Breast epithelium (tissue), 4 donors: Measurements from ENCODE around the gene CLGN. TPM values are rescaled to one million over a fixed set of nuclear protein-coding genes. Genes with fewer than 3 reads are reported as not detected.
"Not testable (repeated sequence)": the region's sequence is repeated elsewhere in the genome, so short reads cannot be mapped to it uniquely, and the experiment has no call there.

Experiments used
- DNase-seq, 2 donors: peaks; one replicate each; pipeline ENCODE4 v3.0.0-alpha.2; 2019; ENCODE audit warnings: low spot score in 2 of 2
- H3K27ac ChIP-seq, 2 donors: fragments of 200-600 bp; sonication (generic) in 1 of 2; one replicate each; pipeline ENCODE4 v1.5.1; 2016 to 2019; ENCODE audit warnings: mild to moderate bottlenecking in 1 of 2
- H3K27me3 ChIP-seq, 2 donors: fragments of 200-600 bp; sonication (generic) in 1 of 2; one replicate each; pipeline versions ENCODE4 v1.5.1 to v1.6.0; 2017 to 2019; ENCODE audit warnings: control low read depth in 1 of 2, mild to moderate bottlenecking in 1 of 2
- H3K36me3 ChIP-seq: fragments of 200-600 bp; one replicate; pipeline ENCODE4 v1.5.1; 2019
- H3K4me1 ChIP-seq, 2 donors: fragments of 200-600 bp; sonication (generic); one replicate each; pipeline ENCODE4 v1.5.1; 2016 to 2019; ENCODE audit warnings: control low read depth in 1 of 2
- H3K4me3 ChIP-seq, 3 donors: fragments of 200-600 bp; sonication (generic); 1 replicate in 2 of 3; 2 replicates in 1 of 3; pipeline ENCODE4 v1.5.1; 2016 to 2019; ENCODE audit warnings: mild to moderate bottlenecking in 3 of 3, moderate library complexity in 2 of 3
- H3K9me3 ChIP-seq, 2 donors: fragments of 200-600 bp; sonication (generic) in 1 of 2; one replicate each; pipeline ENCODE4 v1.5.1; 2016 to 2019; ENCODE audit warnings: control low read depth in 1 of 2
- CTCF ChIP-seq, 3 donors: fragments of 450-650 bp; IDR thresholded peaks; one replicate each; pipeline ENCODE4 v1.5.1; 2016 to 2017; ENCODE audit warnings: antibody characterized with exemption in 3 of 3, mild to moderate bottlenecking in 3 of 3, moderate library complexity in 3 of 3
- POLR2A ChIP-seq: fragments of 450-650 bp; IDR thresholded peaks from one replicate; pipeline ENCODE4 v1.6.1; 2016; ENCODE audit warnings: antibody characterized with exemption, mild to moderate bottlenecking, moderate library complexity
- POLR2AphosphoS5 ChIP-seq, 3 donors: sonication (generic); formaldehyde crosslinking; IDR thresholded peaks; one replicate each; pipeline ENCODE4 v1.6.1; 2017; ENCODE audit warnings: antibody characterized with exemption in 3 of 3
- intact Hi-C: fragments of 100-400 bp; cut with DNase I; formaldehyde crosslinking; loops from one replicate; pipeline ENCODE4 v1.15.1; 2023; ENCODE audit warnings: low total_unique reads
- total RNA-seq, 3 donors: library from RNA; depleted of rRNA; stranded (reverse); fragments of >200 nt; gene quantifications; one replicate each; pipeline ENCODE4 v1.1.0, GENCODE V29; 2016

Gene CLGN
- total RNA-seq, 3 donors from 2014 or later: 0.32 to 5.2 (median 1.6) TPM

GRCh38 chr4:140463614-140464013, 36.2 kb upstream of the CLGN start:
- no peak overlapping the region for H3K27ac ChIP-seq
- H3K4me1 ChIP-seq: no peaks in the 10 kb centered on the region
- intact Hi-C loops: no loop called here
- no peak for DNase-seq
- H3K27me3 ChIP-seq: no peaks in the 10 kb centered on the region
- no peaks in the 10 kb centered on the region for H3K36me3 ChIP-seq
- H3K4me3 ChIP-seq: no peak overlapping the region
- H3K9me3 ChIP-seq: no peaks in the 10 kb centered on the region
- TF ChIP-seq POLR2A (no peak), CTCF (IDR thresholded peaks at IDR 0.05) (no peak), POLR2AphosphoS5 (IDR thresholded peaks at IDR 0.05) (no peak)

- no peaks in the 10 kb centered on the region for H3K36me3 ChIP-seq
- no peak overlapping the region for H3K27ac ChIP-seq
- no peaks in the 10 kb centered on the region for H3K27me3 ChIP-seq
- intact Hi-C loops: no loop called here
- no peak for TF ChIP-seq POLR2A
- TF ChIP-seq POLR2AphosphoS5 (IDR thresholded peaks at IDR 0.05): no peak
- no peak for TF ChIP-seq CTCF (IDR thresholded peaks at IDR 0.05)
- H3K4me3 ChIP-seq: no peak overlapping the region
- no peak for DNase-seq
- H3K9me3 ChIP-seq: no peaks in the 10 kb centered on the region
- no peaks in the 10 kb centered on the region for H3K4me1 ChIP-seq
These were observed 35.7 kb upstream of the CLGN start for GRCh38 chr4:140463182-140463581.

- DNase-seq: no peak
- H3K36me3 ChIP-seq: no peaks in the 10 kb centered on the region
- no peak overlapping the region for H3K27ac ChIP-seq
- H3K4me1 ChIP-seq: no peaks in the 10 kb centered on the region
- no peak overlapping the region for H3K4me3 ChIP-seq
- intact Hi-C loops: no loop called here
- TF ChIP-seq POLR2A (no peak), CTCF (IDR thresholded peaks at IDR 0.05) (no peak), POLR2AphosphoS5 (IDR thresholded peaks at IDR 0.05) (no peak)
- no peaks in the 10 kb centered on the region for H3K27me3 ChIP-seq
- H3K9me3 ChIP-seq: no peaks in the 10 kb centered on the region
These were observed 22.9 kb upstream of the CLGN start for GRCh38 chr4:140450352-140450751.

GRCh38 chr4:140448830-140449229, 21.4 kb upstream of the CLGN start:
- intact Hi-C loops: no loop called here
- H3K4me1 ChIP-seq: no peaks in the 10 kb centered on the region
- H3K27ac ChIP-seq: no peak overlapping the region
- H3K4me3 ChIP-seq: no peak overlapping the region
- H3K36me3 ChIP-seq: no peaks in the 10 kb centered on the region
- no peaks in the 10 kb centered on the region for H3K9me3 ChIP-seq
- DNase-seq: no peak
- no peaks in the 10 kb centered on the region for H3K27me3 ChIP-seq
- TF ChIP-seq CTCF (IDR thresholded peaks at IDR 0.05) (no peak), POLR2A (no peak), POLR2AphosphoS5 (IDR thresholded peaks at IDR 0.05) (no peak)

GRCh38 chr4:140448162-140448561, 20.7 kb upstream of the CLGN start:
- no peaks in the 10 kb centered on the region for H3K9me3 ChIP-seq
- intact Hi-C loops: no loop called here
- H3K4me3 ChIP-seq: no peak overlapping the region
- TF ChIP-seq POLR2AphosphoS5 (IDR thresholded peaks at IDR 0.05) (no peak), CTCF (IDR thresholded peaks at IDR 0.05) (no peak), POLR2A (no peak)
- H3K36me3 ChIP-seq: no peaks in the 10 kb centered on the region
- DNase-seq: no peak
- no peaks in the 10 kb centered on the region for H3K27me3 ChIP-seq
- H3K27ac ChIP-seq: no peak overlapping the region
- H3K4me1 ChIP-seq: no peaks in the 10 kb centered on the region

- H3K4me1 ChIP-seq, DNase-seq, H3K36me3 ChIP-seq, intact Hi-C loops, H3K4me3 ChIP-seq, H3K27me3 ChIP-seq, H3K9me3 ChIP-seq, H3K27ac ChIP-seq: not testable (repeated sequence)
These were observed 16.9 kb upstream of the CLGN start for GRCh38 chr4:140444347-140444746.
